GM10266 (cell line): ENCODE measurements around the gene CCM2L.

Experiments
- DNase-seq: peaks from one replicate; pipeline ENCODE4 v3.0.0; 2012; ENCODE audit errors: extremely low spot score
- TF ChIP-seq, protein P1 (sequence below): IDR thresholded peaks from 2 replicates; pipeline ENCODE4 v1.5.1; 2012; ENCODE audit warnings: mild to moderate bottlenecking, low read depth; ENCODE audit not compliant: control insufficient read depth, insufficient read depth; ENCODE audit errors: missing control alignments

The CCM2L gene

DNA sequence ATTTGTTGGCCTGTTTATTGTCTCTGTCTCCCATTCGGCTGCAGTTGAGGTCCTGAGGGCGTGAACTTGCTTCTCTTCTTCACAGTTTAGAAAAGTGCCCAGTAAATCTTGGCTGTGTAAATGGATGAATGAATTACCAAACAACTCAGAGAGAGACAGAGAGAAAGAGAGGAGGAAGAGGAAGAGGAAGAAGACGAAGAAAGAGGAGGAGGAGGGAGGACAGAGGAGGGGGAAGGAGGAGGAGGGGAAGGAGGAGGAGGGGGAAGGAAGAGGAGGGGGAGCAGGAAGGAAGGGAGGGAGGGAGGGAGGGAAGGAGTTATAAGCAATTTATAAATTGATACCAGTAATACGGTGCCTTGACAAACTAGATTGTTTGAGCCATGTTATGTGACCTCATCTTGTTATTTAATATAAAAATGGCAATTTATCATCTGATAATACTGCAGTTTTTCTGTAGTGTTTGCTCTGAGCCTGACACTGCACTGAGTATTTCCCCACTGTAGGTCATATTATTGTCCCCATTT is 60.5 kb downstream of the CCM2L start:
- TF ChIP-seq, protein P1, sequence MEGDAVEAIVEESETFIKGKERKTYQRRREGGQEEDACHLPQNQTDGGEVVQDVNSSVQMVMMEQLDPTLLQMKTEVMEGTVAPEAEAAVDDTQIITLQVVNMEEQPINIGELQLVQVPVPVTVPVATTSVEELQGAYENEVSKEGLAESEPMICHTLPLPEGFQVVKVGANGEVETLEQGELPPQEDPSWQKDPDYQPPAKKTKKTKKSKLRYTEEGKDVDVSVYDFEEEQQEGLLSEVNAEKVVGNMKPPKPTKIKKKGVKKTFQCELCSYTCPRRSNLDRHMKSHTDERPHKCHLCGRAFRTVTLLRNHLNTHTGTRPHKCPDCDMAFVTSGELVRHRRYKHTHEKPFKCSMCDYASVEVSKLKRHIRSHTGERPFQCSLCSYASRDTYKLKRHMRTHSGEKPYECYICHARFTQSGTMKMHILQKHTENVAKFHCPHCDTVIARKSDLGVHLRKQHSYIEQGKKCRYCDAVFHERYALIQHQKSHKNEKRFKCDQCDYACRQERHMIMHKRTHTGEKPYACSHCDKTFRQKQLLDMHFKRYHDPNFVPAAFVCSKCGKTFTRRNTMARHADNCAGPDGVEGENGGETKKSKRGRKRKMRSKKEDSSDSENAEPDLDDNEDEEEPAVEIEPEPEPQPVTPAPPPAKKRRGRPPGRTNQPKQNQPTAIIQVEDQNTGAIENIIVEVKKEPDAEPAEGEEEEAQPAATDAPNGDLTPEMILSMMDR = no peak

DNA sequence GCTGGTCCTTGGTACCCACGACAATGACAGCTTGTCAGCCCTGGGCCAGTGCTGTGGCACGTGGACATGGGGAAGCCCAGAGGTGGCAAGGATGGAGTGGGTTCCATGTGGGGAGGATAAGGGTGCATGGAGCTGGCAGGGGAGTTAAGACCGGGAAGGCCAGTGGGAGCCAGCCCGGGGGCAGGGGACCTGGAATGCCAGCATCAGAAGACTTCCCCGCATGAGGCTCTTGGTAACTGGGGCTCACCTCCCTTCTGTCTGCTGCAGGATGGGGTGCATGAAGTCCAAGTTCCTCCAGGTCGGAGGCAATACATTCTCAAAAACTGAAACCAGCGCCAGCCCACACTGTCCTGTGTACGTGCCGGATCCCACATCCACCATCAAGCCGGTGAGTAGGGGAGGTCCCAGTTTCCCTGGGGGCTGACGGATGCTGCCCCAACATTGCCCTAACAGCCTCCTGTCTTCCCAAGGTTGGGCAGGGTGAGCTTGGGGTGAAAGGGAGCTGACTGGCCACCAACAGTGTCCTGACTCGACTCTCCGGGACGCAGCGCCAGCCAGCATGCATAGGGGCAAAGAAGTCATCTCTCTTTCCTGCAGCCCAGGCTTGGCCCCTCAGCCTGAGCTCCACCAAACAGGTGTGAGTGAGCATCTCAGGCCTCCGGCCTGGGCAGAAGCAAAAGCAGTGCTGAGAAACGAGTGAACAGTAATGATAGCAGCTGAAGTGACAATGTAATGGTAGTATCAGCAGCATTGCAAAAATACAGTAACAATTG is 61.3 kb downstream of the CCM2L start:
- TF ChIP-seq, protein P1 = no peak
- no peak for DNase-seq

More for the DNA sequence above, 60.5 kb downstream of the CCM2L start:
- DNase-seq = no peak

DNA sequence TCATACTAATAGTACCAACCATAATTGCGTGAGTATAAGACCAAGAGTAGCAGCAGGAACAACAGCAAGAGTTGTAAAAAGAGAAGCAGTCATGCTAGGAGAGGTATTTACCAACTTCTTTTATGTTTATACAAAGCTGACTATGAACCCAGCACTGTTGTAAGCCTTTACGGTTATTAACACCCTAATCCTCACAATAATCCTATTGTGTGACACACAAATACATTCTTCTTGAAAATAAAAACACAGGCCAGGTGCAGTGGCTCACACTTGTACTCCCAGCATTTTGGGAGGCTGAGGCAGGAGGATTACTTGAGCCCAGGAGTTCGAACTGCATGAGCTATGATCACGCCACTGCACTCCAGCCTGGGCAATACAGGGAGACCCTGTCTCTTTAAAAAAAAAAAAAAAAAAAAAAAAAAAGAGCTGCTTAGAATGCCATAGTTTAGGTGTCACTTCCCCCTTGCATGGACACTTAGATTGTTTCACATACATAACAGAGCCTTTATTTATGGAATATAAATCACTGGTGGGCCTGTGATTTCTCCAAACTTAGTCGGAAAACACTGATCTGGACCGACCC is 62.0 kb downstream of the CCM2L start:
- TF ChIP-seq, protein P1 = no peak
- no peak for DNase-seq

DNA sequence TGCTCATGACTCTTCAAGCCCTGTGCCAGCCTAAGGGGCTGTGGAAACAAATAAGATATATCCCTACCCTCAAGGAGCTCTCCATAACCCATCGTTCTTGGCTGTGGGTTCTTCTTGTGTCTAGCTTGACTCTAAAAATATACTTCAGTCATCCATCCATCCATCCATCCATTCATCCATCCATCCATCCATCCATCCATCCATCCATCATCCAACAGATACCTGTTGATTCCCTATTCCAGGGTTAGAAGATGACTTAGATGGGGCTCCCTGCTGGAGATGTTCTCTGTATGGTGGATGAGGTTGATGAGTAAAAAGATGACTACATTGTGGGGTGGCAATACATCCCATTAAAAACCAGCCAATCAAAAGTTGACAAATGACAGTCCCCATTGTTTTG is 65.3 kb downstream of the CCM2L start:
- no peak for DNase-seq
- TF ChIP-seq, protein P1 = no peak

DNA sequence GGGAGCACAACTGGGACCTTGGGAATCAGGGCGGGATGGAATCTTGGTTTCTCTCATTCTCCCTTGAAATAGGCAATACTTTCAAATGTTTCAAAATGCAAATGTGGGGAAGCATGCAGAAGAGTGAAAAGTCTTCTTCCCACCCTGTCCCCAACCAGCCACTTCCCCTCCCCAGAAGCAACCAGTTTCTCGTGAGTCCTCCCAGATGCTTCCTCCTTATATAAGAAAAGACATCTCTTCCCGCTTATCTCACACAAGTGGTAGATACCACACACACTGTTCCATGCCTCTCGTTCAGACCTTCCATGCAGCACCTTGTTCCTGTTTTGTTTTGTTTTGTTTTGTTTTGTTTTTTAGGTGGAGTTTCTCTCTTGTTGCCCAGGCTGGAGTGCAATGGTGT is 67.0 kb downstream of the CCM2L start:
- TF ChIP-seq, protein P1 = no peak
- DNase-seq = no peak

DNA sequence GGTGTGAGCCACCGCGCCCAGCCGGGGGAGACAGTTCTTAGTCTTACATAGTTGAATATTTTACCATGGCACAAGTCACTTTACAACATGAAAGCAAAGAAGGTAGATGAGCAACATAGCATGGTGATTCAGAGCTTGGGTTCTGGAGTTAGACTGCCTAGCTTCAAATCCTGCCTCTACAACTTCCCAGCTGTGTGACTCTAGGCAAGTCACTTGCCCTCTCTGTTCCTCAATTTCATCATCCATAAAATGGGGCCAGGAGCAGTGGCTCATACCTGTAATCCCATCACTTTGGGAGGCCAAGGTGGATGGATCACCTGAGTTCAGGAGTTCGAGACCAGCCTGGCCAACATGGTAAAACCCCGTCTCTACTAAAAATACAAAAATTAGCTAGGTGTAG is 68.1 kb downstream of the CCM2L start:
- TF ChIP-seq, protein P1 = no peak
- no peak for DNase-seq

DNA sequence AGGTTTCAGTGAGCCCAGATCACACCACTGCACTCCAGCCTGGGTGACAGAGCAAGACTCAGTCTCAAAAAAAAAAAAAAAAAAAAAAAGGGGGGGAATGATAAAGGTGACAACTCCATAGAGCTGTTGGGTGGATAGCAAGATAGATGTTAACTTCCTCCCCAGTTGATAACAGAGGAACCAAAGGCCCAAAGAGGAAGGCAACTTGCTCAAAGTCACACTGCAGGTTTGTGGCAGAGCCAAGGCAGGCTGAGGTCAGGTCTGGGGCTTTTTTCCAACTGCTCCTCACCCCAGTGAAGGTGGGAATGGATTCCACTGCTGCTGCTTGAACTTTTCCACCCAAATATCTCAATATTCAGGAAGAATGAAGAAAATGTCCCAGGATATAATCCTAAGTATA is 68.6 kb downstream of the CCM2L start:
- no peak for DNase-seq

More for the DNA sequence above, 68.6 kb downstream of the CCM2L start:
- TF ChIP-seq, protein P1 = no peak
